ENCODE data around the gene VPS16.
"Not testable (repeated sequence)": the region's sequence is repeated elsewhere in the genome, so short reads cannot be mapped to it uniquely, and the experiment has no call there.

VPS16 gene

DNA sequence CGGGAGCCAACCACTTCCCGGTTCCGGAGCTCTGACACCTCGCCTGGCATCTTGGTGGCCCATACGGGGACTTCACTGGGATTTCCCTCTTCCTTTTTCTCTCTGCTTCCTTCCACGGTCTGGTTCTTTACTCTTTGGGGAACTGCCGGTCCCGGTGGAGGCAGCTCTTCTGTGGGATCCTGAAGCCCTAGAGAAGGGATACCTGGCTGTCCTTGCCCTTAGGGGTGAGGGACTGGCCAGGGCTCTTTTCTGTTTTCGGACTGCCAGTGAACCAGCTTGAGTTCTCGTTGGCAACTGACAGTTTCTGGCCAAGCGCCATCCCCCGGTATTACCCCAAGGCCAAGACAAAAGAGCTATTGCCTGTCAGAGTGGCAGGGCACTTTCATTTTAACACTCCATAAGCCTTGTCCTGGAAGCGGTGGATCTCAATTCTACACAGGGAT is 39.2 kb upstream of the VPS16 start:
- no peak overlapping the region for H3K4me3 ChIP-seq (ENCODE audit: low read length)
- no peak for DNase-seq (ENCODE audit: low read depth)
- TF ChIP-seq, protein P1, sequence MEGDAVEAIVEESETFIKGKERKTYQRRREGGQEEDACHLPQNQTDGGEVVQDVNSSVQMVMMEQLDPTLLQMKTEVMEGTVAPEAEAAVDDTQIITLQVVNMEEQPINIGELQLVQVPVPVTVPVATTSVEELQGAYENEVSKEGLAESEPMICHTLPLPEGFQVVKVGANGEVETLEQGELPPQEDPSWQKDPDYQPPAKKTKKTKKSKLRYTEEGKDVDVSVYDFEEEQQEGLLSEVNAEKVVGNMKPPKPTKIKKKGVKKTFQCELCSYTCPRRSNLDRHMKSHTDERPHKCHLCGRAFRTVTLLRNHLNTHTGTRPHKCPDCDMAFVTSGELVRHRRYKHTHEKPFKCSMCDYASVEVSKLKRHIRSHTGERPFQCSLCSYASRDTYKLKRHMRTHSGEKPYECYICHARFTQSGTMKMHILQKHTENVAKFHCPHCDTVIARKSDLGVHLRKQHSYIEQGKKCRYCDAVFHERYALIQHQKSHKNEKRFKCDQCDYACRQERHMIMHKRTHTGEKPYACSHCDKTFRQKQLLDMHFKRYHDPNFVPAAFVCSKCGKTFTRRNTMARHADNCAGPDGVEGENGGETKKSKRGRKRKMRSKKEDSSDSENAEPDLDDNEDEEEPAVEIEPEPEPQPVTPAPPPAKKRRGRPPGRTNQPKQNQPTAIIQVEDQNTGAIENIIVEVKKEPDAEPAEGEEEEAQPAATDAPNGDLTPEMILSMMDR (conservative IDR thresholded peaks at IDR 0.05; ENCODE audit: low read length), result no peak

DNA sequence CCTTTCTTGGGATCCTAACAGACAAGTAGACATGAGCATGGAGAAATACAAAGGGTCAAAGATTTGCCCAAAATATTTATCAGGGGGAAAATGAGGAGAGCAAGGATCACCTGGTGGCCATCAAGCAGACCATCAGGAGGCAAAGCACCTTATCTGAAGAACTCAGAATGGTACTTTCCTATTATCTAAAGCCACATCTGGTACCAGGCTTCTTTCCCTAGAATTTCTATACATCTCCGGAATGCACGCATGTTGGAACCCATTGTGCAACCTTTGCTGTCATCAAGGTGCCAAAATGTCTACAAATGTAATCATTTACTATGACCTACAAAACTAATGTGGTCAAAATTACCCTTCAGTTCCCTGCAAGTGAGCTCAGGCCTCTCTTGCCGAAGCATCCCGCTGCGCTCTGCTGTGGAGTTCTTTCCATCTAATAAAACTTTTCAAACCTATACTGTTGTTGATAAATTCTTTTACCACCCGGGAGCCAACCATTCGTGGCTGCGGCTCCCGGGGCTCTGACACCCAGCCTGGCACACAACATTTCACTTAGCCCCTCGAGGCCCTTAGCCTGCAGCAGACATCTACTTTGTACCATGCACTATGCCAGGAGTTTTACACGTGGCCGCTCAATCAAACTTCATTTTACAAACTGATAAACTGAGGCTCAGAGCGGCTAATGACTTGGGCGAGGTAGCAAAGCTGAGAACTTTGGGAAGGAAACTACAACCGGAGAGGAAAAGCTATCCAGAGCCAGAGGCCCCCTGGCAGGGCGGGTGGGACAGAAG is 36.3 kb upstream of the VPS16 start:
- no peak for DNase-seq (ENCODE audit: low read depth)

DNA sequence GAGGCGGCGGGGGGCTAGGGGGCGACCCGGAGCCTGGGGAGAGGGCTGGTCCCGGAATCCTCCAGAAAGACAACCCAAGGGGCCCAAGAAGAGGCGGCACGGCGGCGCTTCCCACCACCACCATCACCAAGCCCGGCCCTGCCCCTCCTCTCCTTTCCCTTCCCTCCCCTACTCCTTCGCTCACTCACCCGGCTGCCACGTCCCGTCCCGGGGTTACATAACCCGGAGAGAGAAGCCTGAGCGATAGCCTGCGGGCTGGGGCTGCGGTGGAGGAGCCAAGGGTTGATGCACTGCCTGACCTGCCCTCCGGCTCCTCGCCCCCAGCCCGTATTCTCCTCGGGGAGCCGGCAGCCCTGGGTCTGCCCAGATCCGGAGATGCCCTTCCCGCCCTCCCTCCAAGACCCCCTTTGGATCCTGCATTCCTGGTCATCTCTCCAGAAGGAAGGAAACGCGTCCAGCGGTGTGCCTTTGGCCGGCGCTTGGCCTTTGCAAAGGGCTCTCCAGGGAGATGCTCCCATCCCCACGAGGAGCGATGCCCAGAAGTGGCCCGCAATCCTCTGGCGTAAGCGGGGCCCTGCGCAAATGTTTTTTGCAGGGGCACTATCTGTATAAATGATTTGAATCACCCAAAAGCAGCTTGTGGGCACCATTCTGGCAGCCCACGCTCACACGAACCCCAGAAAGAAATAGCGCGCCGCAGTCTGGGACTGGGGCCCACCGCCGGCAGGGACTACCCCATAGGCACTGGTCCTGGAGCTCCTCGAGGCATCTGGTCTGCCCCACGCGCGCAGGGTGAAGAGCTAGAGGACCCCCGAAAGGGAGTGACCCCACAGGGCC is 35.5 kb upstream of the VPS16 start:
- TF ChIP-seq, protein P1 (conservative IDR thresholded peaks at IDR 0.05; ENCODE audit: low read length), result no peak
- peak overlapping the region; percentile 15 for H3K4me3 ChIP-seq (ENCODE audit: low read length)
- DNase-seq (ENCODE audit: low read depth), result peak; percentile 17

More for the DNA sequence above, 36.3 kb upstream of the VPS16 start:
- TF ChIP-seq, protein P1 (conservative IDR thresholded peaks at IDR 0.05; ENCODE audit: low read length), result no peak
- H3K4me3 ChIP-seq (ENCODE audit: low read length), result no peak overlapping the region

DNA sequence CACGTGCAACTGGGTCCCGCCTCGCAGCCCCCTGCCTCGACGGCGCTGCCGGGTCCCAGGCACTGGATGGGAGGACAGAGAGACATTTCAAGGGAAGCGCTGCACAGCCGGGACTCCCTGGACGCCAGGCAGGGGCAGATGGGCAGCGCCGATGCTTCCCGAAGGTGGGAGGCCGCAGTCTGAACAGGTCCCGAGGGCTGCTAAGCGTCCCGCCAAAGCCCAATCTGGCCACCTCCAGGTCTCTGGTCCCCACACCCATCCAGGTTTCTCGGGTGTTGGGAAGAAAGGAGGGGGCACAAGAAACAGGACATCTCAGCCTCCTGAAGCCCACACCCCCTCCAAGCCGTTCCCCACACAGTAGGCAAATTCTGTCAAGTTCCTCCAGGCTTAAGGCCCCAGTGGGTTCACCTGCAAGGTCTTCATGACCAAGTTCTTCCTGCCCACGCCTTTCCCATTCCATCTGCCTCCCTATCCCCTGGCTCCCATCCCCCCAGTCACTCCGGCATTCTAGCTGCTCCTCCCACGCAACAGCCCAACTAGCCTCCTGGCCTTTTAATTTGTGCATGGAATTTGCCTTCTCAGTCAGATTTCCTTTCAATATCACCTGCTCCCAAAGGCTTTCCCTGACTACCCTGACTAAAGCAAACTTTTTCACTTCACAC is 34.7 kb upstream of the VPS16 start:
- DNase-seq (ENCODE audit: low read depth), result no peak
- TF ChIP-seq, protein P1 (conservative IDR thresholded peaks at IDR 0.05; ENCODE audit: low read length), result no peak
- H3K4me3 ChIP-seq (ENCODE audit: low read length), result no peak overlapping the region

DNA sequence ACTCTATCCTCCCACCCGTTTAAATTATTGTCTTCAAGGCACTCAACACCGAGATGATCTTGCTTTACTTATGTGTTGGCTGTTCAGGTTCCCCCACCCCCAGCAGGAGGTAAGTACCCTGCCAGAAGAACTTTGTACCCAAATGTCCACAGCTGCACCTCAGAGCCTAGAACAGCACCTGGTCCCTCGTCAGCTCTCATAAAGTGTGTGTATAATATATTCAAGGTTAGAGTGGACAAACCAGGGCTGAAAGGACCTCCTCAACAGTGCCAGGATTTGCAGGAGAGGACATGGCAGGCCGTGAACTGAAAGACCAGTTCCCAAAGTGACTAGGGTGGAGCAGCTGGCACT is 34.2 kb upstream of the VPS16 start:
- DNase-seq (ENCODE audit: low read depth), result no peak
- no peak overlapping the region for H3K4me3 ChIP-seq (ENCODE audit: low read length)
- TF ChIP-seq, protein P1 (conservative IDR thresholded peaks at IDR 0.05; ENCODE audit: low read length), result no peak

DNA sequence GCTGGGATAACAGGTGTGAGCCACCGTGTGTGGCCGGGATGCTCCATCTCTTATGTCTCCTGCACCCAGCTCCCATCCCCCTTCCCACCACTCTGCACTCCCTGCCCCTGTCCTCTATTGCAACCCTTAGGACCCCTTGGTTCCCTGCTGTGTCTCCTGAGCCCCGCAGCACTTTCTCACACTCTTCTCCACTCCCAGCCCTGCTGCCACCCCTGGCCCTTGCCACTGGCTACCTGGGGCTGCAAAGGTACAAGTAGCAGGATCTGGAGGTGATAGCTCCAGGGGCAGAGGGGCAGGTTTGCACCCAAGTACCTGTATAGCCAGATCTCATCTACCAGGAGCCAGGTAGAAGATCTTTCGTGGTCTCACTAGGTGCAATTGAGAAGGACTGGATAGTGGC is 33.5 kb upstream of the VPS16 start:
- TF ChIP-seq, protein P1 (conservative IDR thresholded peaks at IDR 0.05; ENCODE audit: low read length), result no peak
- H3K4me3 ChIP-seq (ENCODE audit: low read length), result no peak overlapping the region
- DNase-seq (ENCODE audit: low read depth), result no peak

DNA sequence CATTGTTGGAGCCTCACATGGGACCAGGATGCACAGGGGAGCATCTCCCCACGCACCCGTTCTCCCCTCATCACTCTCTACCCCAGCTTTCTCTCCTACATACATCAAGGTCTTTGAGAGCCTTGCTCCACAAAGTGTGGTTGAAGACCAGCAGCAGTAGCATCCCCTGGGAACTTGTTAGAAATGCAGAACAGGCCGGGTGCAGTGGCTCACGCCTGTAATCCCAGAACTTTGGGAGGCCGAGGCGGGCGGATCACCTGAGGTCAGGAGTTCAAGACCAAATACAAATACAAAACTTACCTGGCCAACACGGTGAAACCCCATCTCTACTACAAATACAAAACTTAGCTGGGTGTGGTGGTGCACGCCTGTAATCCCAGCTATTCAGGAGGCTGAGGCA is 32.6 kb upstream of the VPS16 start:
- DNase-seq (ENCODE audit: low read depth); H3K4me3 ChIP-seq (ENCODE audit: low read length): not testable (repeated sequence)
